AG09319 (cell line): ENCODE results near the gene TM9SF1.

Experiments
- DNase-seq: peaks from one replicate; pipeline ENCODE4 v3.0.0-alpha.2; 2010; ENCODE audit warnings: low read depth; ENCODE audit errors: extremely low read depth
- CTCF ChIP-seq: IDR thresholded peaks from 2 replicates; pipeline ENCODE4 v1.5.1; 2011; ENCODE audit warnings: low read depth, mild to moderate bottlenecking, inconsistent platforms, low read length, moderate library complexity

The TM9SF1 gene

GRCh38 chr14:24183014-24183481 is 12.2 kb downstream of the TM9SF1 start:
- no peak for TF ChIP-seq CTCF
- DNase-seq, result no peak

GRCh38 chr14:24182110-24182882 is 12.9 kb downstream of the TM9SF1 start:
- TF ChIP-seq CTCF, result no peak
- DNase-seq, result no peak

- DNase-seq, result no peak
- TF ChIP-seq CTCF, result no peak
These were observed 13.7 kb downstream of the TM9SF1 start for GRCh38 chr14:24181371-24182077.

- TF ChIP-seq CTCF, result no peak
- DNase-seq, result peak; percentile 63
These were observed 15.1 kb downstream of the TM9SF1 start for GRCh38 chr14:24179961-24180796.

GRCh38 chr14:24179294-24179960 is 15.8 kb downstream of the TM9SF1 start:
- DNase-seq, result no peak
- no peak for TF ChIP-seq CTCF

GRCh38 chr14:24178399-24179178 is 16.7 kb downstream of the TM9SF1 start:
- TF ChIP-seq CTCF, result no peak
- no peak for DNase-seq
